Right renal pelvis (tissue), 4 donors: ENCODE results near the gene WWP2. TPM values are rescaled to one million over a fixed set of nuclear protein-coding genes. Genes with fewer than 3 reads are reported as not detected.
"Not testable (repeated sequence)": the region's sequence is repeated elsewhere in the genome, so short reads cannot be mapped to it uniquely, and the experiment has no call there.

ENCODE experiments used
- DNase-seq, 4 donors: peaks; one replicate each; pipeline ENCODE4 v3.0.0-alpha.2; 2013; ENCODE audit warnings: low read depth in 4 of 4, low spot score in 3 of 4, missing footprints in 1 of 4
- polyA plus RNA-seq, 4 donors: library from polyadenylated mRNA; unstranded; fragments of 120-200 nt; gene quantifications; one replicate each; pipeline ENCODE4 v1.2.1, GENCODE V29; 2013; ENCODE audit not compliant: insufficient read length in 4 of 4

The WWP2 gene
- polyA plus RNA-seq, 4 donors = 40.0 to 48.2 (median 43.1) TPM

- no peak for DNase-seq
These were observed 16.9 kb upstream of the WWP2 start for GRCh38 chr16:69745232-69745612.

GRCh38 chr16:69745959-69746358 lies 16.2 kb upstream of the WWP2 start:
- no peak for DNase-seq

GRCh38 chr16:69747115-69747514 lies 15.0 kb upstream of the WWP2 start:
- no peak for DNase-seq

- DNase-seq = no peak
These were observed 13.3 kb upstream of the WWP2 start for GRCh38 chr16:69748694-69749345.

- no peak for DNase-seq
These were observed 8.0 kb upstream of the WWP2 start for GRCh38 chr16:69754143-69754468.

- peak; percentile 91 to 98 (median 94) for DNase-seq
These were observed 7.4 kb upstream of the WWP2 start, which contains the start of gene NOB1 for GRCh38 chr16:69754469-69755310. Gene NOB1 (minus strand): TSS chr16:69754926. CDS start chr16:69754910, 16 bp downstream.

- no peak for DNase-seq
These were observed 5.4 kb upstream of the WWP2 start for GRCh38 chr16:69756705-69757104.

- DNase-seq = not testable (repeated sequence)
These were observed 4.8 kb upstream of the WWP2 start for GRCh38 chr16:69757375-69757774.

GRCh38 chr16:69762814-69763598 lies 874 bp downstream of the WWP2 start:
- peak in 2 of 4 donors; percentile 16 to 29 for DNase-seq

GRCh38 chr16:69763599-69763942 lies 1.4 kb downstream of the WWP2 start:
- DNase-seq = no peak

GRCh38 chr16:69767459-69768229 lies 5.5 kb downstream of the WWP2 start:
- no peak for DNase-seq

GRCh38 chr16:69768666-69769065 lies 6.5 kb downstream of the WWP2 start:
- DNase-seq = no peak

- no peak for DNase-seq
These were observed 7.3 kb downstream of the WWP2 start for GRCh38 chr16:69769404-69769803.

GRCh38 chr16:69771651-69771967 lies 9.5 kb downstream of the WWP2 start:
- no peak for DNase-seq

GRCh38 chr16:69773260-69773947 lies 11.3 kb downstream of the WWP2 start:
- DNase-seq = no peak

GRCh38 chr16:69775563-69775962 lies 13.4 kb downstream of the WWP2 start:
- DNase-seq = no peak

GRCh38 chr16:69779724-69780123 lies 17.6 kb downstream of the WWP2 start:
- DNase-seq = no peak

- DNase-seq = no peak
These were observed 19.0 kb downstream of the WWP2 start for GRCh38 chr16:69781118-69781517.

- no peak for DNase-seq
These were observed 22.5 kb downstream of the WWP2 start for GRCh38 chr16:69784586-69784985.

- DNase-seq = no peak
These were observed 25.8 kb downstream of the WWP2 start for GRCh38 chr16:69787883-69788282.
